ENCODE data around the gene MSRB1.

- TF ChIP-seq CTCF (IDR thresholded peaks at IDR 0.05; ENCODE audit: insufficient read depth, low read length) (no peak), POLR2AphosphoS5 (IDR thresholded peaks at IDR 0.05; ENCODE audit: low read depth) (no peak), GABPA (IDR thresholded peaks at IDR 0.05; ENCODE audit: low read depth) (no peak), SPI1 (IDR thresholded peaks at IDR 0.05; ENCODE audit: borderline replicate concordance, low read depth) (no peak)
- TF ChIP-seq, protein P1, sequence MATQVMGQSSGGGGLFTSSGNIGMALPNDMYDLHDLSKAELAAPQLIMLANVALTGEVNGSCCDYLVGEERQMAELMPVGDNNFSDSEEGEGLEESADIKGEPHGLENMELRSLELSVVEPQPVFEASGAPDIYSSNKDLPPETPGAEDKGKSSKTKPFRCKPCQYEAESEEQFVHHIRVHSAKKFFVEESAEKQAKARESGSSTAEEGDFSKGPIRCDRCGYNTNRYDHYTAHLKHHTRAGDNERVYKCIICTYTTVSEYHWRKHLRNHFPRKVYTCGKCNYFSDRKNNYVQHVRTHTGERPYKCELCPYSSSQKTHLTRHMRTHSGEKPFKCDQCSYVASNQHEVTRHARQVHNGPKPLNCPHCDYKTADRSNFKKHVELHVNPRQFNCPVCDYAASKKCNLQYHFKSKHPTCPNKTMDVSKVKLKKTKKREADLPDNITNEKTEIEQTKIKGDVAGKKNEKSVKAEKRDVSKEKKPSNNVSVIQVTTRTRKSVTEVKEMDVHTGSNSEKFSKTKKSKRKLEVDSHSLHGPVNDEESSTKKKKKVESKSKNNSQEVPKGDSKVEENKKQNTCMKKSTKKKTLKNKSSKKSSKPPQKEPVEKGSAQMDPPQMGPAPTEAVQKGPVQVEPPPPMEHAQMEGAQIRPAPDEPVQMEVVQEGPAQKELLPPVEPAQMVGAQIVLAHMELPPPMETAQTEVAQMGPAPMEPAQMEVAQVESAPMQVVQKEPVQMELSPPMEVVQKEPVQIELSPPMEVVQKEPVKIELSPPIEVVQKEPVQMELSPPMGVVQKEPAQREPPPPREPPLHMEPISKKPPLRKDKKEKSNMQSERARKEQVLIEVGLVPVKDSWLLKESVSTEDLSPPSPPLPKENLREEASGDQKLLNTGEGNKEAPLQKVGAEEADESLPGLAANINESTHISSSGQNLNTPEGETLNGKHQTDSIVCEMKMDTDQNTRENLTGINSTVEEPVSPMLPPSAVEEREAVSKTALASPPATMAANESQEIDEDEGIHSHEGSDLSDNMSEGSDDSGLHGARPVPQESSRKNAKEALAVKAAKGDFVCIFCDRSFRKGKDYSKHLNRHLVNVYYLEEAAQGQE (IDR thresholded peaks at IDR 0.05; ENCODE audit: insufficient replicate concordance, low read depth) = no peak
These were observed 13.9 kb downstream of the MSRB1 start for GRCh38 chr16:1929105-1929504.

Measured in HL-60 (cell line).